ENCODE data around the gene C4B. TPM values are rescaled to one million over a fixed set of nuclear protein-coding genes. Genes with fewer than 3 reads are reported as not detected.
"Not testable (repeated sequence)": the region's sequence is repeated elsewhere in the genome, so short reads cannot be mapped to it uniquely, and the experiment has no call there.

The C4B gene
- total RNA-seq, 1 experiment from 2014 or later: 2.6 TPM

GRCh38 chr6:32004393-32004792 lies 10.2 kb upstream of the C4B start:
- H4K20me1 ChIP-seq (ENCODE audit: low read length); H3K79me2 ChIP-seq (ENCODE audit: low read length); H3F3A ChIP-seq (ENCODE audit: low read length, unreplicated experiment); CTCF ChIA-PET; DNase-seq; H3K4me3 ChIP-seq (ENCODE audit: low read length); H3K4me2 ChIP-seq (ENCODE audit: low read length); H3K27ac ChIP-seq (ENCODE audit: low read length); BruUV-seq (replicated peaks); H2AFZ ChIP-seq (ENCODE audit: low read length); H3K9me2 ChIP-seq (replicated peaks; ENCODE audit: low read length); ATAC-seq; H3K4me1 ChIP-seq (ENCODE audit: insufficient read depth, low read length); POLR2A ChIA-PET (ENCODE audit: unreplicated experiment); H3K36me3 ChIP-seq (ENCODE audit: low read depth, low read length); H3K9me3 ChIP-seq (ENCODE audit: low read length); H3K9ac ChIP-seq (ENCODE audit: low read length); H3K27me3 ChIP-seq (ENCODE audit: low read length); intact Hi-C loops (cut with micrococcal nuclease): not testable (repeated sequence)

GRCh38 chr6:32004864-32005537 lies 9.6 kb upstream of the C4B start:
- H3K9ac ChIP-seq (ENCODE audit: low read length); intact Hi-C loops (cut with micrococcal nuclease); POLR2A ChIA-PET (ENCODE audit: unreplicated experiment); H3K27me3 ChIP-seq (ENCODE audit: low read length); H3F3A ChIP-seq (ENCODE audit: low read length, unreplicated experiment); H4K20me1 ChIP-seq (ENCODE audit: low read length); H3K9me3 ChIP-seq (ENCODE audit: low read length); CTCF ChIA-PET; DNase-seq; H3K4me2 ChIP-seq (ENCODE audit: low read length); BruUV-seq (replicated peaks); H3K79me2 ChIP-seq (ENCODE audit: low read length); H3K9me2 ChIP-seq (replicated peaks; ENCODE audit: low read length); H3K36me3 ChIP-seq (ENCODE audit: low read depth, low read length); H3K27ac ChIP-seq (ENCODE audit: low read length); H2AFZ ChIP-seq (ENCODE audit: low read length); H3K4me3 ChIP-seq (ENCODE audit: low read length); H3K4me1 ChIP-seq (ENCODE audit: insufficient read depth, low read length): not testable (repeated sequence)
- ATAC-seq: peak; percentile 41

GRCh38 chr6:32005538-32005880 lies 9.1 kb upstream of the C4B start:
- DNase-seq; H3F3A ChIP-seq (ENCODE audit: low read length, unreplicated experiment); CTCF ChIA-PET; H4K20me1 ChIP-seq (ENCODE audit: low read length); H3K9me3 ChIP-seq (ENCODE audit: low read length); POLR2A ChIA-PET (ENCODE audit: unreplicated experiment); H3K9me2 ChIP-seq (replicated peaks; ENCODE audit: low read length); H3K27ac ChIP-seq (ENCODE audit: low read length); ATAC-seq; H3K36me3 ChIP-seq (ENCODE audit: low read depth, low read length); intact Hi-C loops (cut with micrococcal nuclease); H2AFZ ChIP-seq (ENCODE audit: low read length); BruUV-seq (replicated peaks); H3K27me3 ChIP-seq (ENCODE audit: low read length); H3K4me2 ChIP-seq (ENCODE audit: low read length); H3K4me1 ChIP-seq (ENCODE audit: insufficient read depth, low read length); H3K79me2 ChIP-seq (ENCODE audit: low read length); H3K9ac ChIP-seq (ENCODE audit: low read length); H3K4me3 ChIP-seq (ENCODE audit: low read length): not testable (repeated sequence)

GRCh38 chr6:32005991-32006529 lies 8.5 kb upstream of the C4B start:
- H3K27me3 ChIP-seq (ENCODE audit: low read length); CTCF ChIA-PET; H3K4me1 ChIP-seq (ENCODE audit: insufficient read depth, low read length); H3K9me2 ChIP-seq (replicated peaks; ENCODE audit: low read length); H3K4me2 ChIP-seq (ENCODE audit: low read length); POLR2A ChIA-PET (ENCODE audit: unreplicated experiment); ATAC-seq; H3K27ac ChIP-seq (ENCODE audit: low read length); H3F3A ChIP-seq (ENCODE audit: low read length, unreplicated experiment); H3K4me3 ChIP-seq (ENCODE audit: low read length); intact Hi-C loops (cut with micrococcal nuclease); H3K9me3 ChIP-seq (ENCODE audit: low read length); H3K9ac ChIP-seq (ENCODE audit: low read length); H4K20me1 ChIP-seq (ENCODE audit: low read length); H2AFZ ChIP-seq (ENCODE audit: low read length); BruUV-seq (replicated peaks); H3K79me2 ChIP-seq (ENCODE audit: low read length); H3K36me3 ChIP-seq (ENCODE audit: low read depth, low read length); DNase-seq: not testable (repeated sequence)

GRCh38 chr6:32007086-32007485 lies 7.5 kb upstream of the C4B start:
- H3K4me2 ChIP-seq (ENCODE audit: low read length); H3K27me3 ChIP-seq (ENCODE audit: low read length); H3K4me3 ChIP-seq (ENCODE audit: low read length); BruUV-seq (replicated peaks); H3K9me2 ChIP-seq (replicated peaks; ENCODE audit: low read length); H3K27ac ChIP-seq (ENCODE audit: low read length); H3K79me2 ChIP-seq (ENCODE audit: low read length); H3K9me3 ChIP-seq (ENCODE audit: low read length); H3K36me3 ChIP-seq (ENCODE audit: low read depth, low read length); H3F3A ChIP-seq (ENCODE audit: low read length, unreplicated experiment); H4K20me1 ChIP-seq (ENCODE audit: low read length); H3K9ac ChIP-seq (ENCODE audit: low read length); DNase-seq; intact Hi-C loops (cut with micrococcal nuclease); CTCF ChIA-PET; H3K4me1 ChIP-seq (ENCODE audit: insufficient read depth, low read length); ATAC-seq; H2AFZ ChIP-seq (ENCODE audit: low read length); POLR2A ChIA-PET (ENCODE audit: unreplicated experiment): not testable (repeated sequence)

- H3K36me3 ChIP-seq (ENCODE audit: low read depth, low read length); H3K9me2 ChIP-seq (replicated peaks; ENCODE audit: low read length); intact Hi-C loops (cut with micrococcal nuclease); H3K4me3 ChIP-seq (ENCODE audit: low read length); DNase-seq; H3K27ac ChIP-seq (ENCODE audit: low read length); H3K4me1 ChIP-seq (ENCODE audit: insufficient read depth, low read length); H3K9me3 ChIP-seq (ENCODE audit: low read length); H3K79me2 ChIP-seq (ENCODE audit: low read length); CTCF ChIA-PET; ATAC-seq; H3F3A ChIP-seq (ENCODE audit: low read length, unreplicated experiment); H4K20me1 ChIP-seq (ENCODE audit: low read length); H3K4me2 ChIP-seq (ENCODE audit: low read length); H3K9ac ChIP-seq (ENCODE audit: low read length); BruUV-seq (replicated peaks); POLR2A ChIA-PET (ENCODE audit: unreplicated experiment); H2AFZ ChIP-seq (ENCODE audit: low read length); H3K27me3 ChIP-seq (ENCODE audit: low read length): not testable (repeated sequence)
Observed at GRCh38 chr6:32008037-32008436, 6.6 kb upstream of the C4B start.

GRCh38 chr6:32008616-32009015 lies 6.0 kb upstream of the C4B start:
- H3F3A ChIP-seq (ENCODE audit: low read length, unreplicated experiment); H3K9me2 ChIP-seq (replicated peaks; ENCODE audit: low read length); H3K4me1 ChIP-seq (ENCODE audit: insufficient read depth, low read length); H3K4me2 ChIP-seq (ENCODE audit: low read length); POLR2A ChIA-PET (ENCODE audit: unreplicated experiment); CTCF ChIA-PET; H3K36me3 ChIP-seq (ENCODE audit: low read depth, low read length); ATAC-seq; H4K20me1 ChIP-seq (ENCODE audit: low read length); intact Hi-C loops (cut with micrococcal nuclease); H3K27me3 ChIP-seq (ENCODE audit: low read length); H2AFZ ChIP-seq (ENCODE audit: low read length); H3K9me3 ChIP-seq (ENCODE audit: low read length); H3K4me3 ChIP-seq (ENCODE audit: low read length); BruUV-seq (replicated peaks); H3K9ac ChIP-seq (ENCODE audit: low read length); DNase-seq; H3K79me2 ChIP-seq (ENCODE audit: low read length); H3K27ac ChIP-seq (ENCODE audit: low read length): not testable (repeated sequence)
